ENCODE measurements around the gene CCDC3. TPM values are rescaled to one million over a fixed set of nuclear protein-coding genes. Genes with fewer than 3 reads are reported as not detected.

The CCDC3 gene
- total RNA-seq, 2 experiments from 2014 or later = not detected

DNA sequence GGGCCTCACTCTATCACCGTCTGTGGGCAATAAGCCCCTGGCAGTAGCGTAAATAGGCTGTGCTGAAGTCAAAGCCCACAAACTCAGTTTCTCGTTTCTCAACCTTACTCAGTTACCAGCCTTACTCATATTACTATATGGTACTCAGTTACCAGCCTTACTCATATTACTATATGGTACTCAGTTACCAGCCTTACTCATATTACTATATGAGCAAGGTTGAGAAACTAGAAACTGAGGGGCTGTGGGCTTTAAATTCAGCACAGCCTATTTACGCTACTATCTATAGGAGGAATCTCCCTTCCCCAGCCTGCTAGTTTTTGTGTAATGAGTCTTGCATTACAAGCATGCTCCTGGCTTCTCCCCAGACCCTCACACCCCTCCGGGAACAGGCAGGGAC, 35.4 kb downstream of the CCDC3 start:
- peaks cover 3% of the 10 kb centered on the region for H3K9me3 Mint-ChIP-seq
- ATAC-seq (ENCODE audit: low read depth) (no peak), DNase-seq (no peak)
- POLR2A ChIA-PET = no interaction called here
- H3K4me3 Mint-ChIP-seq = no peak overlapping the region
- no peaks in the 10 kb centered on the region for H3K4me1 Mint-ChIP-seq
- H3K27ac Mint-ChIP-seq = no peak overlapping the region
- H3K27me3 Mint-ChIP-seq = no peaks in the 10 kb centered on the region
- no peaks in the 10 kb centered on the region for H3K36me3 Mint-ChIP-seq

DNA sequence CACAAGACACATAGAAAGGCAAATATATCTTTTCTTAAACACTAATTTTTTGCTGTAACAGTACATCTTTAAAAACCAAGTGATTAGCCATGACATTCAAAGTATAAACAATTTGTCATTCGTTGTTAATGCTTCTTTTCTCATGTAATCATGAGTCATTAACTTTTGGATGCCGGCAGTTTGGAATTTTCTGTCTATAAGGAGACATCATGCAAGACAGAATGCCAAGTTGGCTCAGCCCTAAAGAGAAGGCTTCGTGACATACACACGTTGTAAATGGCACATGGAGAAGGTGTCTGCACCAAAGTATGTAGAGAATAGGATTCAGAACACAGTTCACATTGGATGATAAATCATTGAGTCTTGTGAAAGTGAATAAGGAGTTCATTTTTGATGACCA, 35.9 kb downstream of the CCDC3 start:
- no peaks in the 10 kb centered on the region for H3K36me3 Mint-ChIP-seq
- H3K4me1 Mint-ChIP-seq = no peaks in the 10 kb centered on the region
- no peak for DNase-seq
- H3K27me3 Mint-ChIP-seq = no peaks in the 10 kb centered on the region
- no peak overlapping the region for H3K4me3 Mint-ChIP-seq
- POLR2A ChIA-PET = no interaction called here
- peaks cover 3% of the 10 kb centered on the region for H3K9me3 Mint-ChIP-seq
- H3K27ac Mint-ChIP-seq = no peak overlapping the region
- ATAC-seq (ENCODE audit: low read depth) = no peak

GRCh38 chr10:12962556-12962955, 39.0 kb downstream of the CCDC3 start:
- ATAC-seq (ENCODE audit: low read depth) (no peak), DNase-seq (no peak)
- Mint-ChIP-seq H3K27me3 (no peaks in the 10 kb centered on the region), H3K4me1 (no peaks in the 10 kb centered on the region), H3K4me3 (no peak overlapping the region), H3K9me3 (peaks cover 3% of the 10 kb centered on the region), H3K27ac (no peak overlapping the region), H3K36me3 (no peaks in the 10 kb centered on the region)
- POLR2A ChIA-PET = no interaction called here

DNA sequence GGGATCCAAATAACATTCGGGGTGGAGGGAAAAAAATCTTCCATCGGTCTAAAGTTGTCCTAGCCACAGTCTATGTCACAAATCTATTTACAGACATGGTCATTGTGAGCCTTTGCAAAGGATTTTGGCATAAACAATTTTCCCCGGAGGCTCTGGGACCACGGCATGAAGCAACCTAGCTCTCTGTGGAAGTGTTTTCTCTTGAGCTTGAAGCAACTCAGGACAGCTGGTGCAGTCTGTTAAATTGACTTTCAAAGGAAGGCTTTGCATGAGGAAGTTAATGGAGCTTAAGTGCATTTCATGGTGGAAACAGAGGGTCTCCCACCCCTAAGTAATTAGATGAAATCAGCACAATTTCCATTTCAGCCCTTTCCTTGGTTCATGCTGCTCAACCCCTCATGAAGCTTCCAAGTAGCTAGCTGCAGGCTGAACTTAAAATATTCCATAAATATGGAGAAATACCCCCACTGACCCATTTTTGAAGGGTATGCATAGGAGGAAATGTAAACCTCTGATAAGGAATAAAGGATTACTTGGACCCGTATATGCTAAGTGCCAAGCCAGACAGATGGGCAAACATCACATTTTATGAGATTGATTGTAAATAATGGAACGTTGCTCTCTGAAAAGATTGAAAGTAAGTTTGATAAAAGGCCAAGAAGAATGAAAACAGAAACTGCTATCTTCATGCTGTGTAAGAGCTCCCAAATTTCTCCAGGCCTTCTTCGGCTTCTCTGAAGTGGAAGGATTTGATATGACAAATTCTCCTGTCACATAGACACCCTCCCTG, 39.9 kb downstream of the CCDC3 start:
- no peaks in the 10 kb centered on the region for H3K4me1 Mint-ChIP-seq
- H3K36me3 Mint-ChIP-seq = no peaks in the 10 kb centered on the region
- POLR2A ChIA-PET = no interaction called here
- ATAC-seq (ENCODE audit: low read depth) (no peak), DNase-seq (no peak)
- H3K9me3 Mint-ChIP-seq = peaks cover 4% of the 10 kb centered on the region
- H3K27me3 Mint-ChIP-seq = no peaks in the 10 kb centered on the region
- no peak overlapping the region for H3K4me3 Mint-ChIP-seq
- no peak overlapping the region for H3K27ac Mint-ChIP-seq

DNA sequence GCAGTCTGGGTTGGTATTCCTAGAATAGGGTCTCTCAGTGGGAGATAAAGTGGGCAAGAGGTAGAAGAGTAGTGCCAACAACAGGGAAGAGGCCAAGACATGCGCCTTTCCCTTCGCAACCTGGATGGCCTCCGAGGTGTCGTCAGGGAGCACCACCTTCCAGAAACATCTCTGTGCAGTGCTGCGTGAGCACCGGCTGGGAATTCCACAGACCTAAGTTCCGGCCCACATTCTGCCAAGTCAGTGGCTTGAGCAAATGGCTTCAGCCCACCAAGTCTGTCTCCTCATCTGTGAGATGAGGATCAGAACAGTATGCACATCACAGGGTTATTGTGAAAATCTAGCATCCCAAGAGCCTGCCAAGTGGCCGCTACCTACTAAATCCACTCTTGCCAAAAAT, 40.6 kb downstream of the CCDC3 start:
- Mint-ChIP-seq H3K9me3 (peaks cover 4% of the 10 kb centered on the region), H3K4me3 (no peak overlapping the region), H3K27ac (no peak overlapping the region), H3K36me3 (no peaks in the 10 kb centered on the region), H3K27me3 (no peaks in the 10 kb centered on the region), H3K4me1 (no peaks in the 10 kb centered on the region)
- DNase-seq (no peak), ATAC-seq (ENCODE audit: low read depth) (no peak)
- POLR2A ChIA-PET = no interaction called here

- Mint-ChIP-seq H3K27me3 (no peaks in the 10 kb centered on the region), H3K4me3 (no peak overlapping the region), H3K36me3 (no peaks in the 10 kb centered on the region), H3K9me3 (peaks cover 4% of the 10 kb centered on the region), H3K4me1 (no peaks in the 10 kb centered on the region), H3K27ac (no peak overlapping the region)
- no peak for ATAC-seq (ENCODE audit: low read depth)
- no peak for DNase-seq
- POLR2A ChIA-PET = no interaction called here
These were observed 41.1 kb downstream of the CCDC3 start for GRCh38 chr10:12960334-12960898.

- Mint-ChIP-seq H3K27me3 (no peaks in the 10 kb centered on the region), H3K9me3 (peaks cover 7% of the 10 kb centered on the region), H3K4me3 (no peak overlapping the region), H3K4me1 (no peaks in the 10 kb centered on the region), H3K36me3 (no peaks in the 10 kb centered on the region), H3K27ac (no peak overlapping the region)
- POLR2A ChIA-PET = no interaction called here
- no peak for ATAC-seq (ENCODE audit: low read depth)
- DNase-seq = no peak
These were observed 42.9 kb downstream of the CCDC3 start for GRCh38 chr10:12958546-12959110.

GRCh38 chr10:12957081-12957480, 44.4 kb downstream of the CCDC3 start:
- ATAC-seq (ENCODE audit: low read depth) (no peak), DNase-seq (no peak)
- Mint-ChIP-seq H3K27ac (no peak overlapping the region), H3K9me3 (peaks cover 13% of the 10 kb centered on the region), H3K4me1 (no peaks in the 10 kb centered on the region), H3K4me3 (no peak overlapping the region), H3K27me3 (no peaks in the 10 kb centered on the region), H3K36me3 (no peaks in the 10 kb centered on the region)
- POLR2A ChIA-PET = no interaction called here

- Mint-ChIP-seq H3K9me3 (peaks cover 13% of the 10 kb centered on the region), H3K36me3 (no peaks in the 10 kb centered on the region), H3K4me1 (no peaks in the 10 kb centered on the region), H3K4me3 (no peak overlapping the region), H3K27me3 (no peaks in the 10 kb centered on the region), H3K27ac (no peak overlapping the region)
- ATAC-seq (ENCODE audit: low read depth) (no peak), DNase-seq (no peak)
- POLR2A ChIA-PET = no interaction called here
These were observed 46.6 kb downstream of the CCDC3 start for GRCh38 chr10:12954866-12955265.

DNA sequence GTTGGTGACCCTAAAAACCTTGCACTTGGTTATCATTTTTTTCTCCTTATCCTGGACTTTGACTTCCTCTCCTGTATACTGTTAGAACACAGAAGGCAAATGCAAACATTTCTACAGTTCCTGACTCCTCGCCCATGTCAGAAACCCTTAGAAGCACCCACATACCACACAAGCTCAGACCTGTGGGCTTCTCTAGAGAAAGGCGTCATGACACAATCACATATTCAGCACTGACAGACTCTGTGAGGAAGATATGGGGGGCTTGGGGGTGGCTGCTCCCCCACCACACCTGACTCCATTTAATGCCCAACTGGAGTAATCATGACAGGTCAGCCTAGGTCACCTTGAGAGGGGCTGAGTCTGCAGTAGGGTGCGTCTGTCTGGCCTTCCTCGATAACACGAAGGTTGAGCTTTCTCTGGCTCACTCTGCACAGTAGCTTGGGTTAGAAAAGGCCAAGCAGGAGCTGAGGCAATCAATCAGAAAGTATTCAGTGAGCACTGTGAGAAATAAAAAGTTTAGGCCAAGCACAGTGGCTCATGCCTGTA, 50.9 kb downstream of the CCDC3 start:
- H3K9me3 Mint-ChIP-seq = peaks cover 10% of the 10 kb centered on the region
- H3K4me1 Mint-ChIP-seq = no peaks in the 10 kb centered on the region
- no peaks in the 10 kb centered on the region for H3K36me3 Mint-ChIP-seq
- no peak overlapping the region for H3K27ac Mint-ChIP-seq
- H3K27me3 Mint-ChIP-seq = peaks cover 2% of the 10 kb centered on the region
- DNase-seq = no peak
- POLR2A ChIA-PET = no interaction called here
- ATAC-seq (ENCODE audit: low read depth) = no peak
- H3K4me3 Mint-ChIP-seq = no peak overlapping the region

- Mint-ChIP-seq H3K4me1 (no peaks in the 10 kb centered on the region), H3K27me3 (peaks cover 2% of the 10 kb centered on the region), H3K27ac (no peak overlapping the region), H3K36me3 (no peaks in the 10 kb centered on the region), H3K4me3 (no peak overlapping the region), H3K9me3 (peaks cover 7% of the 10 kb centered on the region)
- DNase-seq (no peak), ATAC-seq (ENCODE audit: low read depth) (no peak)
- POLR2A ChIA-PET = no interaction called here
These were observed 52.3 kb downstream of the CCDC3 start for GRCh38 chr10:12949248-12949647.

DNA sequence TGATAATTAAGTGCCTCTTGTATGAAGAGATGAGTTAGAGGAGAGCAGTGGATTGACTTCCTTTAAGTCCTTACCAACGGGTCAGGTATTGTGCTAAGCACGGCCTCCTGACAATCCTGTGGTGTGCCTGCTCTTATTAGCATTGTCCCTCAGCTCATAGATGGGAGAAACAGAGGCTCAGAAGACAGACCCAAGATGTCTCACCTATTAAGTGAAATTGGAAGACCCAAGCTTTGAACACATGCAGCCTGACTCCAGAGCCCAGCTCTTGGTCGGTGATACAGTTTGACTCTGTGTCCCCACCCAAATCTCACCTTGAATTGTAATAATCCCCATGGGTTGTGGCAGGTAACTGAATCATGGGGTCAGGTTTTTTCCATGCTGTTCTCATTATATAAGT, 53.8 kb downstream of the CCDC3 start:
- Mint-ChIP-seq H3K27ac (no peak overlapping the region), H3K4me3 (no peak overlapping the region), H3K4me1 (no peaks in the 10 kb centered on the region), H3K36me3 (no peaks in the 10 kb centered on the region), H3K9me3 (peaks cover 3% of the 10 kb centered on the region), H3K27me3 (peaks cover 2% of the 10 kb centered on the region)
- no peak for ATAC-seq (ENCODE audit: low read depth)
- no peak for DNase-seq
- POLR2A ChIA-PET = no interaction called here

GRCh38 chr10:12946372-12946771, 55.1 kb downstream of the CCDC3 start:
- ATAC-seq (ENCODE audit: low read depth) (no peak), DNase-seq (no peak)
- Mint-ChIP-seq H3K36me3 (no peaks in the 10 kb centered on the region), H3K27me3 (peaks cover 2% of the 10 kb centered on the region), H3K4me1 (no peaks in the 10 kb centered on the region), H3K9me3 (peaks cover 3% of the 10 kb centered on the region), H3K27ac (no peak overlapping the region), H3K4me3 (no peak overlapping the region)
- POLR2A ChIA-PET = no interaction called here

- no peaks in the 10 kb centered on the region for H3K4me1 Mint-ChIP-seq
- peaks cover 2% of the 10 kb centered on the region for H3K27me3 Mint-ChIP-seq
- DNase-seq (no peak), ATAC-seq (ENCODE audit: low read depth) (no peak)
- no peaks in the 10 kb centered on the region for H3K36me3 Mint-ChIP-seq
- POLR2A ChIA-PET = no interaction called here
- no peak overlapping the region for H3K27ac Mint-ChIP-seq
- H3K9me3 Mint-ChIP-seq = peaks cover 3% of the 10 kb centered on the region
- no peak overlapping the region for H3K4me3 Mint-ChIP-seq
These were observed 55.7 kb downstream of the CCDC3 start for GRCh38 chr10:12945690-12946359.

All from activated naive CD8-positive, alpha-beta T cell treated with anti-CD3 and anti-CD28 coated beads, Interleukin-2, amount 10 ng/mL, durations not matched to agents 7 days and 5 days (primary cell).